Measurements from ENCODE around the gene COP1.
"Not testable (repeated sequence)": the region's sequence is repeated elsewhere in the genome, so short reads cannot be mapped to it uniquely, and the experiment has no call there.

Gene COP1

DNA sequence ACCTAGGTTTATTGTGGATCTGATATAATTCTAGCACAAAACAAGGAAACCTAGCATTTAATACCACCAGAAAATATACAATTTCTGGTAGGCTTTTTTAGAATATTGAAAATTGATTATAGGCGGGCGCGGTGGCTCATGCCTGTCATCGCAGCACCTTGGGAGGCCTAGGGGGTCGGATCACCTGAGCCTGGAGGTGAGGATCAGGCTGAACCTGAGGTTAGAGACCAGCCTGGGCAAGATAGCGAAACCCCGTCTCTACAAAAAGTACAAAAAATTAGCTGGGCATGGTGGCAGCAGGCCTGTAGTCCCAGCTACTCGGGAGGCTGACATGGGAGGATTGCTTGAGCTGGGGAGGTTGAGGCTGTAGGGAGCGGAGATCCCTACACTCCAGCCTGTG is 948 bp upstream of the COP1 start:
- no peak for ATAC-seq
- TF ChIP-seq, protein P1, sequence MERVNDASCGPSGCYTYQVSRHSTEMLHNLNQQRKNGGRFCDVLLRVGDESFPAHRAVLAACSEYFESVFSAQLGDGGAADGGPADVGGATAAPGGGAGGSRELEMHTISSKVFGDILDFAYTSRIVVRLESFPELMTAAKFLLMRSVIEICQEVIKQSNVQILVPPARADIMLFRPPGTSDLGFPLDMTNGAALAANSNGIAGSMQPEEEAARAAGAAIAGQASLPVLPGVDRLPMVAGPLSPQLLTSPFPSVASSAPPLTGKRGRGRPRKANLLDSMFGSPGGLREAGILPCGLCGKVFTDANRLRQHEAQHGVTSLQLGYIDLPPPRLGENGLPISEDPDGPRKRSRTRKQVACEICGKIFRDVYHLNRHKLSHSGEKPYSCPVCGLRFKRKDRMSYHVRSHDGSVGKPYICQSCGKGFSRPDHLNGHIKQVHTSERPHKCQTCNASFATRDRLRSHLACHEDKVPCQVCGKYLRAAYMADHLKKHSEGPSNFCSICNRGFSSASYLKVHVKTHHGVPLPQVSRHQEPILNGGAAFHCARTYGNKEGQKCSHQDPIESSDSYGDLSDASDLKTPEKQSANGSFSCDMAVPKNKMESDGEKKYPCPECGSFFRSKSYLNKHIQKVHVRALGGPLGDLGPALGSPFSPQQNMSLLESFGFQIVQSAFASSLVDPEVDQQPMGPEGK (CRISPR knock-in tag; IDR thresholded peaks at IDR 0.05; ENCODE audit: borderline replicate concordance), result no peak

DNA sequence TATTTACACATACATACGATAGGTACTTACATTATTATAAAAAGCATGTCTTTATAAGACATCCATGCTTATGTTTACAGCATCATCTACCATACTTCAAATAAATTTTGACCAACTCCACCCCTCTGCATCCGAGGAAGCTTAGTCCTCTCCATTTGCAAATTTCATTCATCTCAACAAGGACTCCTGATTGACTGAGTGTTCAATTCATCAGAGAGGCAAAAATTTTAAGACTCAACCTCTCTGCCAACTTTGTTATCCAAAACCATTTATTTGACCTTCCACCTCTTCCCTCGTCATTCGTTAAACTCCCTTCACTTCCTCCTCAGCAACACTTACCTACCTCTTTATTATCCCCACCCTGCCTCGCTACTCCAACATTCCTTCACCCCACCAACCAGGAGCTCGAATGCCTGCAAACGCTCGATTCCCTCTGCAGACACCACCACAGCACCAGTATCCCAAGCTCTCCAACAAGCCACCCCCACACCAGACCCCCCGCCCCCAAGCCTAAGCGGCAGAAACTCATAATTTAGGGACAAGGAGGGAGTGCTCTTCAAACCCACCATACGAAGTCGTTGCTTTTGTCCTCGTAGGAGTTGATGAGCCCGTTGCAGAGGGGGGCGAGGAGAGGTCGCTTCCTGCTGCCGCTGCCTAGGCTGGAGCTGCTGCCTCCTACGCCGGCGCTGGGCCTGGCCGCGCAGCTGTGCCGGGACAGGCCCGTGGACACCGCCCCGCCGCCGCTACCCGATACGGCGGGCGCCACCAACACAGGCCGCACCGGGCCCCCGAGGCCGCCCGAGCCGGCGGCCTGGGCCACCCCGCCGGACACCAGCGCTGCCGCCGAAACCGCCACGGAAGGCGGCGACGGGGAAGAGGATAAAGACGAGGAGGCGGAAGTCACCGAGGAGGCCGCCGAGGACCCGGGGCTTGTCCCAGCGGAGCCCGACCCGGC is 803 bp downstream of the COP1 start:
- peak; percentile 60 for ATAC-seq
- no peak for TF ChIP-seq PPARA (CRISPR knock-in tag; IDR thresholded peaks at IDR 0.05; ENCODE audit: borderline replicate concordance)
- no peak for TF ChIP-seq ZFP30 (CRISPR knock-in tag; IDR thresholded peaks at IDR 0.05)

DNA sequence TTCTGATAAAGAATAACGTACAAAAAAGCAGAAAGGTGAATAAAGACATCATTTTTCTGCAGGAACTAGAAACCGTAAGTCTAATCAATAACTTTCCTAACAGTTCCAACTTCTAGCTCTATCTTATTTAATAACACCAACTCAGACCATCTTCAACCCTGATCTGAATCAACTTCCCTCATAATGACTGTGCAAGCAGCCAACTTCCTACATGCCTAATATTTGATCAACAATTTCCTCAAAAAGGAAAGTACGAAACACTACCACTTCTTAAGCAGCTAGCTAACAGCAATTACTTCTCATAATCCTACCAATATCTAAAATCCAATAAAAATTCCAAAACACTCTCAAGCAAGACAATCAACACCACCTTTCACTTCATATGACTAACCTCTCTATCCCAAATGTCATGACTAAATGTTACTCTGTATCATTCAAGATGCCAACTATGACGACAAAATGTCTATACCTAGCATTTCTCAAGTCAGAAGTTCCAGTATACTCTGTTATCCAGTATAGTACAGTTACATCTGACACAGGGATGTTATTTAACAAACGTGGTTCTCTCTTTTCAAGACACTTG is 1.7 kb downstream of the COP1 start:
- ATAC-seq, result no peak

DNA sequence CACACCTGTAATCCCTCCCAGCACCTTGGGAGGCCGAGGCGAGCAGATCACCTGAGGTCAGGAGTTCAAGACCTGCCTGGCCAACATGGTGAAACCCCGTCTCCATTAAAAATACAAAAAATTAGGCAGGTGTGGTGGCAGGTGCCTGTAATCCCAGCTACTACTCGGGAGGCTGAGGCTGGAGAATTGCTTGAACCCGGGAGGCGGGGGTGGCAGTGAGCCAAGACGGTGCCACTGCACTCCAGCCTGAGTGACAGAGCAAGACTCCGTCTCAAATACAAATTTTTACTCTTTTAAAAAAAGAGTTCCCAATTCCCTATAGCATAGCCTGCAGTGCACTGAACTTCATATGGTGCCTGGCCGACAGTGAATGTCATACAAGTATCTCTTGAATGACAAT is 2.4 kb downstream of the COP1 start:
- not testable (repeated sequence) for ATAC-seq

More for the DNA sequence above, 1.7 kb downstream of the COP1 start:
- TF ChIP-seq ZFP3 (CRISPR knock-in tag; IDR thresholded peaks at IDR 0.05) (no peak), ZNF70 (CRISPR knock-in tag; IDR thresholded peaks at IDR 0.05) (no peak), TOX (CRISPR knock-in tag; IDR thresholded peaks at IDR 0.05; ENCODE audit: borderline replicate concordance) (no peak), ZNF565 (CRISPR knock-in tag; conservative IDR thresholded peaks at IDR 0.05; ENCODE audit: low read depth) (no peak), ESRRG (CRISPR knock-in tag; IDR thresholded peaks at IDR 0.05) (no peak), TCF4 (CRISPR knock-in tag; IDR thresholded peaks at IDR 0.05; ENCODE audit: borderline replicate concordance) (no peak), CSDC2 (CRISPR knock-in tag; IDR thresholded peaks at IDR 0.05) (no peak), GLIS3 (CRISPR knock-in tag; IDR thresholded peaks at IDR 0.05) (no peak), ZNF8 (CRISPR knock-in tag; IDR thresholded peaks at IDR 0.05) (no peak), ISL1 (CRISPR knock-in tag; IDR thresholded peaks at IDR 0.05) (no peak), RARB (CRISPR knock-in tag; IDR thresholded peaks at IDR 0.05) (no peak), PPARA (CRISPR knock-in tag; IDR thresholded peaks at IDR 0.05; ENCODE audit: borderline replicate concordance) (no peak), OSR1 (CRISPR knock-in tag; IDR thresholded peaks at IDR 0.05) (no peak), ARNTL (CRISPR knock-in tag; IDR thresholded peaks at IDR 0.05; ENCODE audit: borderline replicate concordance, low read depth) (no peak), BACH2 (CRISPR knock-in tag; IDR thresholded peaks at IDR 0.05; ENCODE audit: borderline replicate concordance) (no peak), ZC3H10 (CRISPR knock-in tag; IDR thresholded peaks at IDR 0.05) (no peak)
- TF ChIP-seq, protein P2, sequence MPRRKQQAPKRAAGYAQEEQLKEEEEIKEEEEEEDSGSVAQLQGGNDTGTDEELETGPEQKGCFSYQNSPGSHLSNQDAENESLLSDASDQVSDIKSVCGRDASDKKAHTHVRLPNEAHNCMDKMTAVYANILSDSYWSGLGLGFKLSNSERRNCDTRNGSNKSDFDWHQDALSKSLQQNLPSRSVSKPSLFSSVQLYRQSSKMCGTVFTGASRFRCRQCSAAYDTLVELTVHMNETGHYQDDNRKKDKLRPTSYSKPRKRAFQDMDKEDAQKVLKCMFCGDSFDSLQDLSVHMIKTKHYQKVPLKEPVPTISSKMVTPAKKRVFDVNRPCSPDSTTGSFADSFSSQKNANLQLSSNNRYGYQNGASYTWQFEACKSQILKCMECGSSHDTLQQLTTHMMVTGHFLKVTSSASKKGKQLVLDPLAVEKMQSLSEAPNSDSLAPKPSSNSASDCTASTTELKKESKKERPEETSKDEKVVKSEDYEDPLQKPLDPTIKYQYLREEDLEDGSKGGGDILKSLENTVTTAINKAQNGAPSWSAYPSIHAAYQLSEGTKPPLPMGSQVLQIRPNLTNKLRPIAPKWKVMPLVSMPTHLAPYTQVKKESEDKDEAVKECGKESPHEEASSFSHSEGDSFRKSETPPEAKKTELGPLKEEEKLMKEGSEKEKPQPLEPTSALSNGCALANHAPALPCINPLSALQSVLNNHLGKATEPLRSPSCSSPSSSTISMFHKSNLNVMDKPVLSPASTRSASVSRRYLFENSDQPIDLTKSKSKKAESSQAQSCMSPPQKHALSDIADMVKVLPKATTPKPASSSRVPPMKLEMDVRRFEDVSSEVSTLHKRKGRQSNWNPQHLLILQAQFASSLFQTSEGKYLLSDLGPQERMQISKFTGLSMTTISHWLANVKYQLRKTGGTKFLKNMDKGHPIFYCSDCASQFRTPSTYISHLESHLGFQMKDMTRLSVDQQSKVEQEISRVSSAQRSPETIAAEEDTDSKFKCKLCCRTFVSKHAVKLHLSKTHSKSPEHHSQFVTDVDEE (CRISPR knock-in tag; IDR thresholded peaks at IDR 0.05), result no peak
- TF ChIP-seq, protein P3, sequence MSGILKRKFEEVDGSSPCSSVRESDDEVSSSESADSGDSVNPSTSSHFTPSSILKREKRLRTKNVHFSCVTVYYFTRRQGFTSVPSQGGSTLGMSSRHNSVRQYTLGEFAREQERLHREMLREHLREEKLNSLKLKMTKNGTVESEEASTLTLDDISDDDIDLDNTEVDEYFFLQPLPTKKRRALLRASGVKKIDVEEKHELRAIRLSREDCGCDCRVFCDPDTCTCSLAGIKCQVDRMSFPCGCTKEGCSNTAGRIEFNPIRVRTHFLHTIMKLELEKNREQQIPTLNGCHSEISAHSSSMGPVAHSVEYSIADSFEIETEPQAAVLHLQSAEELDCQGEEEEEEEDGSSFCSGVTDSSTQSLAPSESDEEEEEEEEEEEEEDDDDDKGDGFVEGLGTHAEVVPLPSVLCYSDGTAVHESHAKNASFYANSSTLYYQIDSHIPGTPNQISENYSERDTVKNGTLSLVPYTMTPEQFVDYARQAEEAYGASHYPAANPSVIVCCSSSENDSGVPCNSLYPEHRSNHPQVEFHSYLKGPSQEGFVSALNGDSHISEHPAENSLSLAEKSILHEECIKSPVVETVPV (CRISPR knock-in tag; IDR thresholded peaks at IDR 0.05), result no peak
- TF ChIP-seq, protein P4, sequence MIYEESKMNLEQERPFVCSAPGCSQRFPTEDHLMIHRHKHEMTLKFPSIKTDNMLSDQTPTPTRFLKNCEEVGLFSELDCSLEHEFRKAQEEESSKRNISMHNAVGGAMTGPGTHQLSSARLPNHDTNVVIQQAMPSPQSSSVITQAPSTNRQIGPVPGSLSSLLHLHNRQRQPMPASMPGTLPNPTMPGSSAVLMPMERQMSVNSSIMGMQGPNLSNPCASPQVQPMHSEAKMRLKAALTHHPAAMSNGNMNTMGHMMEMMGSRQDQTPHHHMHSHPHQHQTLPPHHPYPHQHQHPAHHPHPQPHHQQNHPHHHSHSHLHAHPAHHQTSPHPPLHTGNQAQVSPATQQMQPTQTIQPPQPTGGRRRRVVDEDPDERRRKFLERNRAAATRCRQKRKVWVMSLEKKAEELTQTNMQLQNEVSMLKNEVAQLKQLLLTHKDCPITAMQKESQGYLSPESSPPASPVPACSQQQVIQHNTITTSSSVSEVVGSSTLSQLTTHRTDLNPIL (CRISPR knock-in tag; IDR thresholded peaks at IDR 0.05; ENCODE audit: low read depth), result no peak
- TF ChIP-seq, protein P5, sequence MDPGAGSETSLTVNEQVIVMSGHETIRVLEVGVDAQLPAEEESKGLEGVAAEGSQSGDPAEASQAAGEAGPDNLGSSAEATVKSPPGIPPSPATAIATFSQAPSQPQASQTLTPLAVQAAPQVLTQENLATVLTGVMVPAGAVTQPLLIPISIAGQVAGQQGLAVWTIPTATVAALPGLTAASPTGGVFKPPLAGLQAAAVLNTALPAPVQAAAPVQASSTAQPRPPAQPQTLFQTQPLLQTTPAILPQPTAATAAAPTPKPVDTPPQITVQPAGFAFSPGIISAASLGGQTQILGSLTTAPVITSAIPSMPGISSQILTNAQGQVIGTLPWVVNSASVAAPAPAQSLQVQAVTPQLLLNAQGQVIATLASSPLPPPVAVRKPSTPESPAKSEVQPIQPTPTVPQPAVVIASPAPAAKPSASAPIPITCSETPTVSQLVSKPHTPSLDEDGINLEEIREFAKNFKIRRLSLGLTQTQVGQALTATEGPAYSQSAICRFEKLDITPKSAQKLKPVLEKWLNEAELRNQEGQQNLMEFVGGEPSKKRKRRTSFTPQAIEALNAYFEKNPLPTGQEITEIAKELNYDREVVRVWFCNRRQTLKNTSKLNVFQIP (CRISPR knock-in tag; IDR thresholded peaks at IDR 0.05; ENCODE audit: borderline replicate concordance, low read depth), result no peak

Measured in SK-N-SH treated with all-trans-retinoic acid at 6 μM for 48 hours (cell line).